ENCODE measurements around the gene ZFX.
A peak's percentile ranks its signal among the peaks of the same experiment; 100 is the strongest.

ZFX gene

DNA sequence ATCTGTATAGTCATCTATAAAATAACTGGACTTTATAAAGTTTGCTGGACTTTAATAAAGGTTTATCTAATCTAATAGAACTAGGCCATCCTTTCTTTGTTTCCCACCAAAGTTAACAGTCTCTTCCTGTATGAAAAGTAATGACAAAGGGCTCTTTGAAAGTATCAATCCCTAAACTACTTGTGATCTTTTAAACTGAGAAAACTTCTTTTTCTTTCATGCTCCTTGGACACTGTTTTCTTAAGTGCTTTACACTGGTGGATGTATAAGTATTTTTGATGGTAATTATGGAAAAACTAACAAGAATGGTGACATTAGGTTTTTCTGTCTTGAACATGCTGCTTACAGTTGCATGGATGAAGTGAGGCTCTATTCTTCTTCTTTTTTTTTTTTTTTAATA lies 2.4 kb upstream of the ZFX start:
- H3K4me3 ChIP-seq (ENCODE audit: low read depth, low read length): no peak overlapping the region
- TF ChIP-seq, protein P1, sequence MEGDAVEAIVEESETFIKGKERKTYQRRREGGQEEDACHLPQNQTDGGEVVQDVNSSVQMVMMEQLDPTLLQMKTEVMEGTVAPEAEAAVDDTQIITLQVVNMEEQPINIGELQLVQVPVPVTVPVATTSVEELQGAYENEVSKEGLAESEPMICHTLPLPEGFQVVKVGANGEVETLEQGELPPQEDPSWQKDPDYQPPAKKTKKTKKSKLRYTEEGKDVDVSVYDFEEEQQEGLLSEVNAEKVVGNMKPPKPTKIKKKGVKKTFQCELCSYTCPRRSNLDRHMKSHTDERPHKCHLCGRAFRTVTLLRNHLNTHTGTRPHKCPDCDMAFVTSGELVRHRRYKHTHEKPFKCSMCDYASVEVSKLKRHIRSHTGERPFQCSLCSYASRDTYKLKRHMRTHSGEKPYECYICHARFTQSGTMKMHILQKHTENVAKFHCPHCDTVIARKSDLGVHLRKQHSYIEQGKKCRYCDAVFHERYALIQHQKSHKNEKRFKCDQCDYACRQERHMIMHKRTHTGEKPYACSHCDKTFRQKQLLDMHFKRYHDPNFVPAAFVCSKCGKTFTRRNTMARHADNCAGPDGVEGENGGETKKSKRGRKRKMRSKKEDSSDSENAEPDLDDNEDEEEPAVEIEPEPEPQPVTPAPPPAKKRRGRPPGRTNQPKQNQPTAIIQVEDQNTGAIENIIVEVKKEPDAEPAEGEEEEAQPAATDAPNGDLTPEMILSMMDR (IDR thresholded peaks at IDR 0.05; ENCODE audit: low read depth, low read length): no peak

DNA sequence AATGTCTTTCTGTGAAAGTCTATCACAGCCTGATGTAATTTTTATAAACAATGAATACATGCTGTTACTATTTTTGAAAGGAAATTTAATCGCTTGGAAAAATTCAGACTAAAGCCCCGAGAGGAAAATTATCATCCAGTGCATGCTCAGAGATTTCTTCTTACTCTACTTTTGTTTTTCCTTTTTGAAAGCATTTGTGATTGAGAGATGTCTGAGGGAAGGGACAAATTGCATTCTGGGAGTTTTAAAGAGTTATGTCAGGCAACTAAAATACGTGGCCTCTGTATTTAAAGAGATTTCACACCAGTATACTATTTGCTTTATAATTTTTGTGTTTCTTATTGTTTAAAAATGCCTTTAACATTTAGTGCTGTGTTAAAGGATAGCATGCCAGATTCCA lies 1.4 kb upstream of the ZFX start:
- no peak overlapping the region for H3K4me3 ChIP-seq (ENCODE audit: low read depth, low read length)
- TF ChIP-seq, protein P1 (IDR thresholded peaks at IDR 0.05; ENCODE audit: low read depth, low read length): no peak

DNA sequence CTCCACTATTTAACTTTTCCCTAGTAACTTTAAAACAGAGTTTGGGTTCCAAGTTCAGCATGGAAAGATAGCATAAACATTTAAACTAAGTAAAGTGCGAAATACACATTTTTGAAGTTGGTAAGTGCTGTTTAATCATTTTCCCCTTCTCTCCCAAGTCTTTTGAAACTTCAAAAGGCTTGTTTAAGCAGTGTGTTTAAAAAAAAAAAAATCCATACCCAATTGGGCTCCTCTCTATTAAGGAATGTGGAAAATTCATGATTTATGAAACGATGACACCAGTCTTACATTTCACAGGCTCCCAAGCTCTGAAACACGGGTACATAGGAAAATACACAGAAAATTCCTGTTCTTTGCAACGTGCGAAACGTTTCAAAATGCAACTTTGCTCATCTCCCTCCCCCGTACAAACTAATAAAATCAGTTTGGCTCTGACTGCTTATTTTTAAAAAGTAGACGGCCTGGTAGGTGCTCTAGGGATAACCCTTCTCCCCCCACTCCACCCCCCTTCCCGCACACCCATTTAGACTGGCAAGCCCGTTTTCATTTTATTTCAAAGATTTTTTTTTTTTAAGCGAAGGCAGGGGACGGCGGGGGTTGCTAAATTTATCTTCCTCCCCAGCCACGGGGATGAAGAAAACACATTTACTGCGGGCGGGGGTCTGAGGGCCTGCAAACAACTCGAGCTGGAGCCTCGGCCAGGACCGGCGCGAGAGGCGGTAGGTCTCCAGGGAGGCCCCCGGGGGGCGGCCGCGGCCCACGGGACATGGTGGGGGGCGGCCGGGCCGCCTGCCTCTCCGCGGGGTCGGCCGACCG lies 786 bp upstream of the ZFX start:
- TF ChIP-seq, protein P1 (IDR thresholded peaks at IDR 0.05; ENCODE audit: low read depth, low read length): no peak
- H3K4me3 ChIP-seq (ENCODE audit: low read depth, low read length): peak overlapping the region; percentile 79

DNA sequence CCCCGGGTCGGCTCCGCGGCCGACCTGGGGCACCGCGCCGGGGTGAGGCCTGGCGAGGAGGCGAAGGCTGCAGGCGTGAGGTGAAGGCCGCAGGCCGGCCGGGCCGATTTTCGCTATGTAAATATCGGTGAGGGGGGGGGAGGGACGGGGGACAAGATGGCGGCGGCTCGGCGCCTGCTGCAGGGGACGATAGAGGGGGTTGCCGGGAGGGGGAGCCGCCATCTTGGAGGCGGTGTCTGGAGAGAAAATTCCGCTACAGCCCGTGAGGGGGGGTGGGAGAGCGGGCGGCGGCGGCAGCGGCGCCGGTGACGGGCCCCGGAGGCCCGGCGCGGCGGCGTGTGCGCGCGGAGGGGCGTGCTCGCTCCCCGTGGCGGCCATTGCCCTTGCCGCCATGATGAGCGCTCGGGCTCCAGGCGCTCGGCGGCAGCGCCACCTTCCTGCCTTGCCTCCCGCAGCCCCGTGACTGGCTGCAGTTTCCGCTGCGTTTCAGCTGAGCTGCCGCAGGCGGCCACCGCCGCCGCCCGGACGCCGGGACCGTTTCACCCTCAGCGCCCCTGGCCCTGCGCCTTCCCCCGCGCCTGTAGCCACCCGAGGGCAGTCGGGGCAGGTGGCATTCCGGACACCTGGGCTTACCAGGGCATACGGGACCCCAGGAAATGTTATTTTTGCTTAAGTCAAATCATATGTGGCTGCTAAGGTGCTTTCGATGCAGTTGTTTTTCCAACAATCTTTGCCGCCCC lies 692 bp downstream of the ZFX start:
- peak overlapping the region; percentile 79 for H3K4me3 ChIP-seq (ENCODE audit: low read depth, low read length)
- TF ChIP-seq, protein P1 (IDR thresholded peaks at IDR 0.05; ENCODE audit: low read depth, low read length): peak; percentile 37; the same call in 1 of the 2 replicates

DNA sequence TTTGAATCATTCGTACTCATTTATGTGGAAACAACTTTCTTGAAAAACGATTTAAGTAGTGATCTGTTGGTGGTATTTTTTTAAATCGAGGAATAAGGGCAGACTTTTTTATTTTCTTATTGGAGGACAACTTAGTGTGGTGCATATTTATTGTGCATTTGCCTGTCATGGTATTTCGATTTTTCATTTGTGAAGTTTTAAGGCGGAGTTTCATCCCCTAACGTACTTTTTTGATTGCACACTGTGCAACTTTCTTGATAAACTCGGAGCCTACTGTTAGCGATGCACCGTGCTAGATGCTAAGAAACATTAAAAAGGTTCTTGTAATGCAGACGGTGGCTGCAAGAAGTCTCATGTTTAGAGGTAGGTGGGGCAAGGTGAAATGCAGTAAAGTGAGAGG lies 1.4 kb downstream of the ZFX start:
- H3K4me3 ChIP-seq (ENCODE audit: low read depth, low read length): peak overlapping the region; percentile 79
- TF ChIP-seq, protein P1 (IDR thresholded peaks at IDR 0.05; ENCODE audit: low read depth, low read length): no peak

DNA sequence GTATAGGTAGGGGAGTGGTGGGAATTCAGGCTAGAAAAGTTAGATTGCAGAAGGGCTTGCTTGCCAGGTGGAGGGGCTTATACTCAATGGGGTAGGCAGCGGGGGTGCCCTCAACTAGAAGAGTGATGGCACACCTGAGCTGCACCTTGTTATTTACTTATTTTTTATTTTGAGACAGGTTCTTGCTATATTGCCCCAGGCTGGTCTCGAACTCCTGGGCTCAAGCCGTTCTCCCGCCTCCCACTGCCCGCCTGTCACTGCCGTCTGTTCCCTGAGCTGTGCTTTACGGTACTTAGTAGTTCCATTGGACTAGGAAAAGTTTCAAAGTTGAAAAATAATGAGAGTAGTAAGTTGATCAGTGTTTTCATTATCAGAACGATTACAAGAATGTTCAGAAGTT lies 2.0 kb downstream of the ZFX start:
- TF ChIP-seq, protein P1 (IDR thresholded peaks at IDR 0.05; ENCODE audit: low read depth, low read length): no peak
- peak overlapping the region; percentile 79 for H3K4me3 ChIP-seq (ENCODE audit: low read depth, low read length)
